DOHH2 (cell line): ENCODE results near the gene TMEM181.

Source experiments
- CTCF ChIP-seq: fragments of 200-600 bp; sonication (generic); IDR thresholded peaks from one replicate; pipeline ENCODE4 v1.5.1; 2014; ENCODE audit warnings: antibody characterized with exemption, mild to moderate bottlenecking, low read depth, low read length; ENCODE audit not compliant: poor library complexity, severe bottlenecking
- EZH2phosphoT487 ChIP-seq: fragments of 200-600 bp; sonication (generic); IDR thresholded peaks from 2 replicates; pipeline ENCODE4 v1.6.1; 2017; ENCODE audit warnings: borderline replicate concordance, mild to moderate bottlenecking, antibody characterized with exemption, low read length, moderate library complexity, mixed read lengths

GRCh38 chr6:158559895-158560835, at the start of gene TMEM181:
- no peak for TF ChIP-seq CTCF
- no peak for TF ChIP-seq EZH2phosphoT487
